GM12865 (cell line): ENCODE results near the gene TMEM176A.

Source experiments
- DNase-seq: peaks from one replicate; pipeline ENCODE4 v3.0.0; 2010; ENCODE audit warnings: low read depth
- H3K4me3 ChIP-seq: 2 replicates; pipeline ENCODE4 v1.5.1; 2011; ENCODE audit warnings: mild to moderate bottlenecking, low read depth, low read length, control low read depth
- CTCF ChIP-seq: IDR thresholded peaks from 2 replicates; pipeline ENCODE4 v1.5.1; 2011; ENCODE audit warnings: low read length, control low read depth, low read depth, inconsistent platforms; ENCODE audit not compliant: insufficient read depth; ENCODE audit errors: missing control alignments

Gene TMEM176A

GRCh38 chr7:150800581-150801241, at the start of gene TMEM176A:
Gene TMEM176A, plus strand, starts transcription at chr7:150800769. Its CDS starts 782 bp downstream, at chr7:150801551.
- TF ChIP-seq CTCF: no peak
- DNase-seq: no peak
- no peak within 1 kb of the TSS for H3K4me3 ChIP-seq

GRCh38 chr7:150751702-150752101, 48.9 kb upstream of the TMEM176A start:
- no peak overlapping the region for H3K4me3 ChIP-seq
- DNase-seq: no peak
- TF ChIP-seq CTCF: no peak

GRCh38 chr7:150753239-150753638, 47.3 kb upstream of the TMEM176A start:
- no peak for DNase-seq
- no peak overlapping the region for H3K4me3 ChIP-seq
- no peak for TF ChIP-seq CTCF

GRCh38 chr7:150753826-150754603, 46.6 kb upstream of the TMEM176A start:
- peak; percentile 51 for TF ChIP-seq CTCF
- DNase-seq: peak; percentile 67
- no peak overlapping the region for H3K4me3 ChIP-seq

GRCh38 chr7:150754951-150755350, 45.6 kb upstream of the TMEM176A start:
- DNase-seq: no peak
- TF ChIP-seq CTCF: no peak
- H3K4me3 ChIP-seq: no peak overlapping the region

- no peak overlapping the region for H3K4me3 ChIP-seq
- DNase-seq: peak; percentile 83
- TF ChIP-seq CTCF: no peak
These were observed 45.0 kb upstream of the TMEM176A start for GRCh38 chr7:150755473-150756099.
